Putamen (tissue), 1 donor: Measurements from ENCODE around the gene CFAP69.
A peak's percentile ranks its signal among the peaks of the same experiment; 100 is the strongest.

Experiments used
- DNase-seq: peaks from one replicate; pipeline ENCODE4 v3.0.0-alpha.2; 2016; ENCODE audit warnings: low spot score

CFAP69 gene, protein sequence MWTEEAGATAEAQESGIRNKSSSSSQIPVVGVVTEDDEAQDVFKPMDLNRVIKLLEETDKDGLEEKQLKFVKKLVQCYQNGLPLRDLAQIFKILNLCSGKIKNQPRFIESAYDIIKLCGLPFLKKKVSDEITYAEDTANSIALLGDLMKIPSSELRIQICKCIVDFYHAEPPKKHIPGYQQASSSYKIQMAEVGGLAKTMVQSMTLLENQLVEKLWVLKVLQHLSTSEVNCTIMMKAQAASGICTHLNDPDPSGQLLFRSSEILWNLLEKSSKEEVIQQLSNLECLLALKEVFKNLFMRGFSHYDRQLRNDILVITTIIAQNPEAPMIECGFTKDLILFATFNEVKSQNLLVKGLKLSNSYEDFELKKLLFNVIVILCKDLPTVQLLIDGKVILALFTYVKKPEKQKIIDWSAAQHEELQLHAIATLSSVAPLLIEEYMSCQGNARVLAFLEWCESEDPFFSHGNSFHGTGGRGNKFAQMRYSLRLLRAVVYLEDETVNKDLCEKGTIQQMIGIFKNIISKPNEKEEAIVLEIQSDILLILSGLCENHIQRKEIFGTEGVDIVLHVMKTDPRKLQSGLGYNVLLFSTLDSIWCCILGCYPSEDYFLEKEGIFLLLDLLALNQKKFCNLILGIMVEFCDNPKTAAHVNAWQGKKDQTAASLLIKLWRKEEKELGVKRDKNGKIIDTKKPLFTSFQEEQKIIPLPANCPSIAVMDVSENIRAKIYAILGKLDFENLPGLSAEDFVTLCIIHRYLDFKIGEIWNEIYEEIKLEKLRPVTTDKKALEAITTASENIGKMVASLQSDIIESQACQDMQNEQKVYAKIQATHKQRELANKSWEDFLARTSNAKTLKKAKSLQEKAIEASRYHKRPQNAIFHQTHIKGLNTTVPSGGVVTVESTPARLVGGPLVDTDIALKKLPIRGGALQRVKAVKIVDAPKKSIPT

DNA sequence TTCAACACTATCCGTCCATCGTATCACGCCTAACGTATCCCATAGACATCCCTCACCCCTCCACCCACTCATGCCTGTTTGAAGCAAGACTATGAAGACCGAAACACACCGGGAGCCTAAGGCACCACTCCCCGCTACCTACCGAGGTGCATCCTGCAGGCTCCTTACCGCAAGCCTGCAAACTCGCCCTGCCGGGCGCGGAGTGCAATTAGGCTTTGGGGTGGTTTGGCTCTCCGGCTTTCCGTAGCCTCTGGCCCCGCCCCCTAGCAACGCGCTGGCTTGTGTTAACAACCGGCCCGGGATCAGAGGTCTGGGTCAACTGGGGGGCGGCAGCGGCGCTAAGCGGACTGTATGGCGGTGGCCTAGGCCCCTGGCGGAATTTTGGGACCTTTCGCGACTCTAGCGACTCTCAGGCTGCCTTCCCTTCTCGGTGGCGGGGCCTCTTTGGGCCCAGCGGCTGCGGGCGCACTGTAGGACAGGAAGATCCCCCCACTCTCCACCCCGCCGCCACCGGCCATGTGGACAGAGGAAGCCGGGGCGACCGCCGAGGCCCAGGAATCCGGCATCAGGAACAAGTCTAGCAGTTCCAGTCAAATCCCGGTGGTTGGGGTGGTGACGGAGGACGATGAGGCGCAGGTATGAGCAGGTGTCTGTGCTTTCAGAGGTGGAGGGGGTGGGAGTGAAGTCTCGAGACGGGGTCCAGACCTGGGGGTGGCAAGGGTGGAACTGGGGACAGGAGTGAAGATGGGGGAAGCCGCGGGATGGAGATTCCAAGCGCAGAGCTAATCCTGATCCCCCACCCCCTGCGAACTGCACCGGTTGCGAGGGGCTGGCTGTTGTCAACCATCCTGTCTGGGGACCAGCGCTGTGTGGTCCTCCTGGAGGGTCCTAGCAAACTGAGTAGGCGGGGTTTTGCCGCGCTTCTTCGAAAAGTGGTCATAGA lies at the start of gene CFAP69:
TSS of gene CFAP69 (plus strand) at position 266 of the 943 bp plus-strand sequence. CDS start at position 517, 251 bp downstream.
- DNase-seq, result peak; percentile 87

DNA sequence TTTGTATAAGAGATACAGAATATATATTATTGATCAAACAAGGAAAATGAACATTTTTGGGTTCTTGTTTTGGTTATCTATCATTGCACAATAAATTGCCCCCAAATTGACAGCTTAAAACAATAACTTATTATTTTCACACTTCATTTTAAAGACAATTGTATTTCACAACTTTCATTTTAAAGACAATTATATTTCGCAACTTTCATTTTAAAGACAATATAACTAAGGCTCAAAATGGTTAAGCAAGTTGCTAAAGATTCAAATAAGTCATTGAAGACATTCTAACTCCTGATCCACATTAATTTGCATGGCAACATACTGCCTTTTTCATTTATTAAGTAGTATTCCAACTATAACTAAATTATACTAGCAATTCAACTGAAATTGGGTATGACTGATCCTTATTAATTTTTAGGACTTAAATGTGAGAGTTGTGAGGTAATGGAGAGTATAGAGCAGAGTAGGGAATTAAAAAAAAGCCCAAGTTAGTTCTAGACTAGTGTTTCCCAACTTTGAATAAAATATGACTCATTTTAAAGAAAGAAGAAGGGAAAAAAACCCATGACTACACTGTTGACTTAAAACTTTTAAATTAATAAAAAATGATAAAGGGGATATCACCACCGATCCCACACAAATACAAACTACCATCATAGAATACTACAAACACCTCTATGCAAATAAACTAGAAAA lies 43.3 kb upstream of the CFAP69 start:
- DNase-seq, result no peak

DNA sequence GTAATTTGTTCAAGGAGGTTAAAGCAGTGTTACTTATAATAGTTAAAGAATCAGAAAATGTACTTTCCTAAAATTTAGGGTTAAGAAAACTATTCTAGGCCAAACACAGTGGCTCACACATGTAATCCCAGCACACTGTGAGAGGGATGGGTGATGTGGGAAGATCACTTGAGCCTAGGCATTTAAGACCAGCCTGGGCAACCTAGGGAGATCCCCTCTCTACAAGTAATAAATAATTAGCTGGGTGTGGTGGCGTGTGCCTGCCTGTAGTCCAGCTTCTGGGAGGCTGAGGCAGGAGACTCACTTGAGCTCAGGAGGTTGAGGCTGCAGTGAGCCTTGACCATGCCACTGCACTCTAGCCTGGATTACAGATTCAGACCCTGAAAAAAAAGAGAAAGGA lies 37.0 kb upstream of the CFAP69 start:
- no peak for DNase-seq

DNA sequence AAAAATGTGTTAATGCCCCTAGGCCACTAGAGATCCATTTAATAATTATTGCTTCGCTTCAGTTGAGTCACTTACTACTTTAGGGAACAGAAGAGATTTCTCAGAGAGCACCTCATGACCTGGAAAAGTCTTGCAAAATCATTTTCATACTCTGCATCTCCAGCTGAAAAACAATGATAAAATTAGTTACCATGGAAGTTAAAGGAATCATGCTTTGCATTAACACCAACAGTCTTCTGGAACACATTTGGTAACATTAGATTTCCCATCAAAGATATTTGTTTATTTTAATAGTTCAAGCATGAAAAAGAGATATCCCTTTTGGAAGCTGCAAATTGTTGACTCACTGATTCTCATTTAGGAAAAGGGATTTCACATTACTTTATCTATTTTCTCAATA lies 35.2 kb upstream of the CFAP69 start:
- DNase-seq, result no peak

DNA sequence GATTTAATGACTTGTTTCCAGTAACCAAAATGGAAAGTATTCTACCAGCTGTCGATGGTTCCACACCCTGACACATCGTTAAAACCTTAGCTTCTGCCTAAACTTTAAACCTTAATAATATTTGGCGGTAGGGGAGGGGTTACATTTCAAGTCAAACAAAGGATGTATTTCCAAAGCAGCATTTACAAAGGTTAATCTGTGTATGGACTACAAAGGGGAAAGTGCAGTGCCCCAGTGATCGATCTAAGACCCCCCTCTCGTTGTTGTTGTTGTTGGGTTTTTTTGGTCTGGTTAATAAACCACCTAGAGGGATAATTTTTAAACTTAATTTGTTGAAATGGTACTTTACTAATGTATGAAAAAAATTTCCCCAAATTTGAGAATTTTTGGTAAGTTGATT lies 34.5 kb upstream of the CFAP69 start:
- no peak for DNase-seq

DNA sequence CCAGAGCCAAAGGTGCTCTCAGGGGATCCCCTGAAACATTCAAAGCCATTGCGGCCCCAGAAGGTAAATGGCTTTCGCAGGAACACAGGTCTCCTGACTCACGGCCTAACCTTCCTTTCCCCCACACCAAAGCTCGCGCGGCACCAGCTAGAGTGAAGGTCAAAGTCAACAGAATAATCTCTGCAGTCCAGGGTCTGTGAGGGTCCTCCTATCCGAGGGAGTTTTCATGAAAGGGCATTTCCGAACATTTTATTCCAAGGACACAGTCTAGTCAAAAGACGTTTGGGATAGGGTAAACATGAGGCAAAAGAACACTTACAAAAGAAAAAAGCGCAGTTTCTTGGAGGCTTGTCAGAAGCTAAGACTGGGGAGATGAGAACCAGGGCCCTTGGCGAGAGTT lies 34.0 kb upstream of the CFAP69 start:
- no peak for DNase-seq

DNA sequence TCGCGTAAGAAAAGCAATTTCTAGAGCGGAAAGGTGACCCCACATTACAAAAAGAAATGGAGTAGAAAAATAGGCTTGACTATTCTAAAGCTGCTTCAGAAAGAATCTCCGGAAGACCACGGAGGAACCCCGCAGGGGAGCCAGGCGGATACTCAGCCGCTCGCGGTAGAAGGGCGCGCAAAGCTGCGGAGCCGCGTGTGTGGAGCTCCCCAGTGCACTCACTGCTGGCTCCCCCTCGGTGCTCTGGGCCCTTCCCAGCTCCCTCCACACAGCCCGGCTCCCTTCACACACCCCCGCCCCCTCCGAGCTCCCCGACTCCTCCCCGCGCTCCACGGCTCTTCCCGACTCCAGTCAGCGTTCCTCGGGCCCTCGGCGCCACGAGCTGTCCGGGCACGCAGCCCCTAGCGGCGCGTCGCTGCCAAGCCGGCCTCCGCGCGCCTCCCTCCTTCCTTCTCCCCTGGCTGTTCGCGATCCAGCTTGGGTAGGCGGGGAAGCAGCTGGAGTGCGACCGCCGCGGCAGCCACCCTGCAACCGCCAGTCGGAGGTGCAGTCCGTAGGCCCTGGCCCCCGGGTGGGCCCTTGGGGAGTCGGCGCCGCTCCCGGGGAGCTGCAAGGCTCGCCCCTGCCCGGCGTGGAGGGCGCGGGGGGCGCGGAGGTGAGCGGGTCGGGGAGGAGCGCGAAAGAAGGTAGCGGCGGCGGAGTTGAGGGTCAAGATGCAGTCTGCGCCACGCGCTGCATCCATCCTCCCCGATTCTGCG lies 33.4 kb upstream of the CFAP69 start, which contains the start of gene STEAP2:
TSS of gene STEAP2 (plus strand) at position 350 of the 758 bp plus-strand sequence. CDS start 13,343 bp downstream, outside the sequence.
- DNase-seq, result peak; percentile 86

DNA sequence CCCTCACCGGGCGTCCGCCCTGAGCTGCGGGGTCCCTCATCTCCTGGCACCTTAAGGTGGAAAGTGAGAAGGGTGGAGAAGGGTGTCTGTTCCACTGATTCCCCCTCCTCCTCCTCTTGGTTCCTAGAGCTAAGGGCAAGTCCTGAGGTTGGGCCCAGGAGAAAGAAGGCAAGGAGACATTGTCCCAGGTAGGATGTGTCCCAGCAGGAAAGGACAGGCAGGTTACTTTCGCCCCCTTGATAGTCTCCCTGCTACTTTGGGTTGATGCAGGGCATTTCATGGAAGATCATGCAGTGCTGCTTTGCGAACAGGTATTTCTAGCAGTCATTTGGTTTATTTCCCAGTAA lies 32.9 kb upstream of the CFAP69 start:
- DNase-seq, result no peak

DNA sequence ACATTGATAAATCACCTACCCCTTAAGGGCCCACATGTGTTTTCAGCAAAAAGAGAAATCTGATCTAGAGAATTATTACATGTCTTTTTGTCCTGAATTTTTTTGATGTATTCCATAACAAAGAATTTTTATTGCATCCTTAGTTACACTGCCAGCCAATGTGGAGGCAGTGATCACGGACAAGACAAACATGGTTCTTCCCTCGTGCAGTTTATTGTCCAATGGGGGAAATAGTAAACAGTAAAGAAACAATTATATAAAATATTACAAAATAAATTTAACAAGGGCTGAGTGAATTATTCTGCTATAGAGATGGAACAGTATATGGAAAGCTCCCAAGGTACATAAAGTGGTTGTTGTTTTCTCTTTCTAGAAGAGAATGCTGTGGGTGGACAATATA lies 31.5 kb upstream of the CFAP69 start:
- DNase-seq, result no peak

DNA sequence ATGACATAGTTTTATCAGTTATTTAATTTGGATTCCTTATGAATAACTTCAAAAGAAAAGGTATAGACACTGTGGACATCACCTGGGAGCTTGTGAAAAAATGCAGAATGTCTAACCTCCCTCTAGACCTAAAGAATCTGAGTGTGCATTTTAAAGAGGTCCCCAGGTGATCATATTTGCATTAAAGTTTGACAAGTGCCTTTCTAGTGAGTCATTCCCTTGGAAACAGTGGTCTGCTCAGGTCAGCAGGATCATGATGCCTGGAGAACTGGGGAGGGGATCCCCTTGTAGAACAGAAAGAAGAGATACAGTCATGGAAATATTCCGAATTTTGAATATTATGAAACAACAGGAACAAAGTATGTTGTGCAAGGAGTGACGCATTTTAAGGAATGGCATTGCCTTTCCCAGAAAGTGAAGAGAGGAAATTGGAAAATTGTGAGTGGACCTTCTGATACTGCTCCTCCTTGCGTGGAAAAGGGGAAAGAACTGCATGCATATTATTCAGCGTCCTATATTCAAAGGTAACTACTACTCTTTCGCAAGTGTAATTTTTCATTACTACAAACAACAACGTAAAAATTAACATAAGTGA lies 28.8 kb upstream of the CFAP69 start:
- no peak for DNase-seq

DNA sequence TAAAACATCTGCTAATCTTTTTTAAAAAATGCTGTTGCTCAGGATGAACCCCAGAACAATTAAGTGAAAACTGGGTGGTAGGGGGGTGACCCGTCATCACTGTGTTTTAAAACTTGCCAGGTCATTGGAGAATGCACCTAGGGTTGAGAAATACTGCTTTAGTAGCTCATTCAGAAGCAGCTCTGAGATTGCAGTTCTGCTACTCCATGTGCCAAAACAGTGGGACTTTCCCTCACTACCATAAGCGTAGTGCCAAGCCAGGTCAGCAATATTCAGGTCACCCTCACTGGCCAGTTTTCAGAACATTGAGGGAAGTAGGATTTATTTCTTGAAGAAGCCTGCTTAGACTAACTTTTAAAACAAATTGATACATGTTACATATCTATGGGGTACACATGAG lies 28.2 kb upstream of the CFAP69 start:
- DNase-seq, result no peak

DNA sequence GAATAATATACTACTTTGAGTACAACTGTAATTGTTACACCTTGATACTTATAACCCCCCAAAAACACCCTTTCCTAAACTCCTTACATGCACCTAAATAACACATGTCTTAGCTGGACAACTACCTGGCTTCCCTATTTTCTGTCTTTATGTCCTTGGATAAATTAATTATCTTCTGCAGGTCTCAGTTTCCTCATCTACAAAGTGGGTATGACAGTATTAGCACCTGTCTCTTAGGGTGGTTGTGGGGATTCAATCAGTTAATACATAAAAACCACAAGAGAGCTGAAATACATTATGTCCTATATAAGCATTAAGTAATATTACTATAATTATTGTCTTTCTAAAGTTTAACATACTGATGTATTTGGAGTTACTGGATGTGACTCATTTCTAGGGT lies 22.6 kb upstream of the CFAP69 start:
- no peak for DNase-seq

DNA sequence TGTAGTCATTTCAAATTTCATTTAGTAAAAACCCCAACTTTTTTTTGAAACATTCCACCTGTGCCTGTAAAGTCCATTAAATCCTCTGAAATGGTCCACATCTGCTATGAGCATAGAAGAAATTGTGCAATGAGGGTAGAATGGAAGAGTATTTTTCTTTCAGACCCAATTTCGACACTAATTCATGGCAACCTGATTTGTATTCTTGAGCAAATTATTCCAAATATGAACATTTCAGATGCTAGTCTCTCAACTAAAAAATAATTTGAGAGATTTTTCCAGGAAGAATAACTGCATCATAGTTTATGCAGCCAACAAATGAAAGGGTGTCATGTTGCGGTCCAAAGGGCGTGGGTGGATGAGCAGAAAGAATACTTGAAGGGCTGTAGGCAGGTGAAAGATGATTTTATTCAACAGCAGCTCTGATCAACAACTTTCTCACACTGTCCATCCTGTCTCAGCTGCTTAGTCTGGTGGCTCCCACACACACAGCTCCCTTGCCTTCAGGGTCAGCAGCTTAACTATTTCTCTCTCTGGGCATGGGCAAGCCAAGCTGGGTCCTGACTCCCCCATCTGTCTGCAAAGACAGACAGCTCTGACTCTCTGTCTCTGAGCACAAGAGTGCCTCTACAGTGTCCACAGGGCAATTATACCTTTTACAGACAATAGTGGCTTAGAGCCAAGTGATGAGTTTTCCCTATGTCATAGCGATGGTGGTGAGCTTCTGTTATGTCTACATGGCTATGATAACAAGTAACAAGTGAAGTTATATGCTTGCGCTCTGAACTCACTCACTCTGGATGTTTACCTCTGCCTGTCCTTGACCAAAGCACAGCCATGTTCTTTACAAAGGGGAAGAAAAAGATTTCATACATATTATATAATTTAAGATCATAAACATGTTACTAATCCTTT lies 21.9 kb upstream of the CFAP69 start:
- DNase-seq, result no peak

DNA sequence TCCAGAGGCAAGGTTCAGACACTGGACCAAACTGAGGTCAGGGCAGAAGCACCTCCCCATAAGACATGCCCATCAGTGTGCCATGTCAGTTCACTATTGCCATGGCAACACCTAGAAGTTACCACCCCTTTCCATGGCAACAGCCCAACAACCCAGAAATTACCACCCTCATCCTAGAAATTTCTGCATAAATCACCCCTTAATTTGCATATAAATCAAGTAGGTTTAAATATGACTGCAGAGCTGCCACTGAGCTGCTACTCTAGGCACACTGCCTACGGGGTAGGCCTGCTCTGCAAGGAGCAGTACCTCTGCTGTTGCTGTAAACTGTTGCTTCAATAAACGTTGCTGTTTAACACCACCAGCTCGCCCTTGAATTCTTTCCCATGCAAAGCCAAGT lies 20.8 kb upstream of the CFAP69 start:
- peak; percentile 78 for DNase-seq

DNA sequence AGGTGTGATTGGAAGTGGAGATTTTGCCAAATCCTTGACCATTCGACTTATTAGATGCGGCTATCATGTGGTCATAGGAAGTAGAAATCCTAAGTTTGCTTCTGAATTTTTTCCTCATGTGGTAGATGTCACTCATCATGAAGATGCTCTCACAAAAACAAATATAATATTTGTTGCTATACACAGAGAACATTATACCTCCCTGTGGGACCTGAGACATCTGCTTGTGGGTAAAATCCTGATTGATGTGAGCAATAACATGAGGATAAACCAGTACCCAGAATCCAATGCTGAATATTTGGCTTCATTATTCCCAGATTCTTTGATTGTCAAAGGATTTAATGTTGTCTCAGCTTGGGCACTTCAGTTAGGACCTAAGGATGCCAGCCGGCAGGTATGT lies 19.8 kb upstream of the CFAP69 start:
- no peak for DNase-seq

DNA sequence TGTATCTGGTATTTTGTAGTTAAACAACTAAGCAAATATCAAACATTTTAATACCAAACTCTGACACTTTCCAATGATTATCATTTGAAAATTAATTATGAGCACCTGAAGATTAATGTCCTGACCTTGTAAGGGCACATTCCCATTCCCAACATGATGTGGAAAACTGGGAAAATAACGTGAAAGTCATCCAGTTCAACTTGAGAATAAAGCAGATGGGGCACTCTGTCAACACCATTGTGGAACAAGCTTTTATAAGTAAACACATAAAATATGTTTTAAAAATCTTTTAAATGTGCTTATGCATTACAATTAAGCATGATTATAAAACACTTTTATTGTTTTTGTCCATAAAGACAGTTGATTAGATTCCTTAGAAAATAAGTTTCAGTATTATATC lies 19.4 kb upstream of the CFAP69 start:
- DNase-seq, result no peak

DNA sequence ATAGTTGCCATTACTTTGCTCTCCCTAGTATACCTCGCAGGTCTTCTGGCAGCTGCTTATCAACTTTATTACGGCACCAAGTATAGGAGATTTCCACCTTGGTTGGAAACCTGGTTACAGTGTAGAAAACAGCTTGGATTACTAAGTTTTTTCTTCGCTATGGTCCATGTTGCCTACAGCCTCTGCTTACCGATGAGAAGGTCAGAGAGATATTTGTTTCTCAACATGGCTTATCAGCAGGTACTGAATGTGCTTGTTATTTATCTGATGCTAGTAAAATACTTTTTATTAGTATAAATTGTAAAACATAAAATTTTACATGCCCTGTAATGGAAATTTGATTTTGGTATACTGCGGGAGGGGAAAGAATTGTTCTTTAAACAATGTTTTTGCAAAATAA lies 17.7 kb upstream of the CFAP69 start:
- DNase-seq, result no peak

DNA sequence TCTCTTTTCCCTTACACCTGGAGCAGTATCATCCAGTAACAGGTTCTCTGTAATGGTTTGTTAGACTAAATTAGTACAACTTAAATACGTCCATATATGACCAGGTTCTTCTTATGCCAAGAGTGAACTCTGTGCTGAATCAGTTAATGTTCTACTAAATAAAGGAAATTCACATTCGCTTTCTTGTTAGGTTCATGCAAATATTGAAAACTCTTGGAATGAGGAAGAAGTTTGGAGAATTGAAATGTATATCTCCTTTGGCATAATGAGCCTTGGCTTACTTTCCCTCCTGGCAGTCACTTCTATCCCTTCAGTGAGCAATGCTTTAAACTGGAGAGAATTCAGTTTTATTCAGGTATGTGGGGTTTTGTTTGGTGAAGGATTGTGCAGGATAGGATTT lies 15.3 kb upstream of the CFAP69 start:
- no peak for DNase-seq

DNA sequence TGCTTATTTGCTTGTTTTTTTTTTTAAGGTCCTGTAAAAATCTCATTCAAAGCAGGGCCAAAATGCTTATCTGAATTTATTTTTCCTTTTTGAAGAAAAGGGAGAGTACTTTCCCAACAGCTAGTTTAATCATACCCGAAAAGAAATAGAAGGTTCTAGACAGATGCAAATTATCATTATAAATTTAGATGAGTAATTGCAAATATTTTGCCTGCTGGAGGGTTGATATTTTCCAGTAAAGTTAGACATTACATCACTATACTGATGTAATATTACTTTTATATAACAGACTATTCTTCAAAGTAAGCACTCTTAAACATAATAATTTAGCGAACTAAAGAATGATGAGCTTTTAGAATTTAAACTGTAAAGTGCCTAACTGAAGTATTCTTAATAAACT lies 14.1 kb upstream of the CFAP69 start:
- no peak for DNase-seq
